ENCODE measurements around the gene ACSM6. TPM values are rescaled to one million over a fixed set of nuclear protein-coding genes. Genes with fewer than 3 reads are reported as not detected.
A peak's percentile ranks its signal among the peaks of the same experiment; 100 is the strongest.
"Not testable (repeated sequence)": the region's sequence is repeated elsewhere in the genome, so short reads cannot be mapped to it uniquely, and the experiment has no call there.

ACSM6 gene
- total RNA-seq, 1 donor from 2014 or later: not detected

DNA sequence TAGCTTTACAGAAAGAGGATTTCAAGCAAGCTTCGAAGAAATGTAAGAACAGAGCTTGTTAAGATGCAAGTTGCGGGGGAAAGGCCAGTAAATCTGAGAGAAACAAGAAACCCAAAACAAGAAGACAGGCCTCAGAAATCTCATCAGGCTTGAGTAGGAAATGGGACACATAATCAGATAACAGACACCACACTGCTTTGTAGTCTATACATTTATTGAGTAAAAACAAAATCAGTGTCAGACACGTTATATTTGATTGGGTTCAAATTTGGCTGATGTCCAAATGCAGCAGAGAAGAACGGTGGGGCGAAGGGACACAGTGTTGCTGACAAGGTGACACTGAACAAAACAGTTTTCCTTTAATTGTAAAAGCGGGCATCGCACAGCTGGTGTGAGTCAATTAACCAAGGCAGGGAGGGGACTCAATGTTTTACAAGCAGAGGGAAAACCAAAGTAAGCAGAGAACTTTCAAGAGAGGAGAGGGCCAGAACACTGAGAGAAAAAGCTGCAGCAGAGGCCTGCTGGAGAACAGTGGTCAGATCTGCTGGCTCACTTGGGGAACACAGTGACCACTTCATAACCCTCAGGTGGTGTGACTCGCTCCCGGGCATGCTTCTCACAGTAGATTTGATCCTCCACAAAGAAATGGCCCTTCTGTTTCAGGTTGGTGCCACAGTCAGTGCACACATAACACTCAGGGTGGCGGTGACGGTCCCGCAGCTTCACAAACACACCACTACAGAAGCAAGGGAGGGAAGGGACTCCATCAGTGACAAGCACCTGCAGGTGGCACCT, 43.5 kb downstream of the ACSM6 start:
- TF ChIP-seq CTCF (IDR thresholded peaks at IDR 0.05; ENCODE audit: unreplicated experiment): no peak
- Mint-ChIP-seq H3K27ac (peak overlapping the region; percentile 34), H3K27me3 (ENCODE audit: low read depth) (no peaks in the 10 kb centered on the region), H3K36me3 (peaks cover 35% of the 10 kb centered on the region), H3K4me1 (no peaks in the 10 kb centered on the region), H3K9me3 (no peaks in the 10 kb centered on the region), H3K4me3 (no peak overlapping the region)
- no peak for DNase-seq (ENCODE audit: low spot score in 2 of 2, unreplicated experiment in 2 of 2)

- H3K36me3 Mint-ChIP-seq: peaks cover 31% of the 10 kb centered on the region
- H3K27me3 Mint-ChIP-seq (ENCODE audit: low read depth); H3K4me3 Mint-ChIP-seq; H3K9me3 Mint-ChIP-seq; H3K27ac Mint-ChIP-seq; H3K4me1 Mint-ChIP-seq; DNase-seq (ENCODE audit: low spot score in 2 of 2, unreplicated experiment in 2 of 2): not testable (repeated sequence)
These were observed 46.1 kb downstream of the ACSM6 start for GRCh38 chr10:95240096-95240495.

- Mint-ChIP-seq H3K27me3 (ENCODE audit: low read depth) (no peaks in the 10 kb centered on the region), H3K4me3 (no peak overlapping the region), H3K4me1 (no peaks in the 10 kb centered on the region), H3K27ac (no peak overlapping the region), H3K36me3 (peaks cover 31% of the 10 kb centered on the region), H3K9me3 (no peaks in the 10 kb centered on the region)
- no peak for TF ChIP-seq CTCF (IDR thresholded peaks at IDR 0.05; ENCODE audit: unreplicated experiment)
- no peak for DNase-seq (ENCODE audit: low spot score in 2 of 2, unreplicated experiment in 2 of 2)
These were observed 46.8 kb downstream of the ACSM6 start for GRCh38 chr10:95240811-95241210.

DNA sequence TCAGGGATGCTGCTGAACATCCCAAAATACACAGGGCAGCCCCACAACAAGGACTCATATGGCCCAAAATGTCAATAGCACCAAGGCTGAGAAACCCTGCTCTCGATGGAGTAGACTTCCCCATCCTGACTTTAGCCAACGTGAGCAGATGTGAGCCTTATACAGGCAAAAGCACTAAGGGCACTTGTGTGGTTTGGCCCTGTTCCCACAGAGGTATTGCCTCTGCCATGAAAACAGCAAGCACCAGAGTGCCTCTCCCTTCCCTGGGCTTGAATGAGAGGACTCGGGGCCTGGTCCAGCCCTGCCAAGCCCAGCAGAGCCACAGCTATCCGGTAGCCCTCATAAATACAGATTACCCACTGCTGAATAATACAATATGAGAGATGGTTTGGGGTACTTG, 47.5 kb downstream of the ACSM6 start:
- Mint-ChIP-seq H3K4me3 (no peak overlapping the region), H3K36me3 (peaks cover 31% of the 10 kb centered on the region), H3K27ac (no peak overlapping the region), H3K4me1 (peaks cover under 1% of the 10 kb centered on the region), H3K9me3 (no peaks in the 10 kb centered on the region), H3K27me3 (ENCODE audit: low read depth) (no peaks in the 10 kb centered on the region)
- DNase-seq (ENCODE audit: low spot score in 2 of 2, unreplicated experiment in 2 of 2): no peak
- TF ChIP-seq CTCF (IDR thresholded peaks at IDR 0.05; ENCODE audit: unreplicated experiment): no peak

GRCh38 chr10:95242581-95243317, 48.7 kb downstream of the ACSM6 start:
- DNase-seq (ENCODE audit: low spot score in 2 of 2, unreplicated experiment in 2 of 2): no peak
- Mint-ChIP-seq H3K4me1 (peaks cover 12% of the 10 kb centered on the region), H3K36me3 (peaks cover 28% of the 10 kb centered on the region), H3K27ac (no peak overlapping the region), H3K27me3 (ENCODE audit: low read depth) (no peaks in the 10 kb centered on the region), H3K4me3 (no peak overlapping the region), H3K9me3 (no peaks in the 10 kb centered on the region)
- peak; percentile 29 for TF ChIP-seq CTCF (IDR thresholded peaks at IDR 0.05; ENCODE audit: unreplicated experiment)

DNA sequence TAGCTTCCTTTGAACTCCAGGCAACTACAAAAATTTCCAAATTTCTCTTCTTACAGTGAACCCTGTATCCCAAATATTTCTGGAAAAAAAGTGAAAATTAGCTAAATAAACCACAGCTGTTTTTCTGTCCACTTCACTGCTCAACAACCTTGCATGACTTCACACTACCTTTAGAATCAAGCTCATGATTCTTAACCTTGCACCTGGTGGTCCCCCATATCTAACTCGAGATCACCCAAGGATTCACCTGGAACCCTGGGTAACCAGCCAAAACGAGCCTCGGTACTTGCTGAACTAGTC, 49.2 kb downstream of the ACSM6 start:
- peaks cover 24% of the 10 kb centered on the region for H3K36me3 Mint-ChIP-seq
- DNase-seq (ENCODE audit: low spot score in 2 of 2, unreplicated experiment in 2 of 2): no peak
- TF ChIP-seq CTCF (IDR thresholded peaks at IDR 0.05; ENCODE audit: unreplicated experiment): no peak
- no peaks in the 10 kb centered on the region for H3K27me3 Mint-ChIP-seq (ENCODE audit: low read depth)
- H3K27ac Mint-ChIP-seq: no peak overlapping the region
- H3K4me1 Mint-ChIP-seq: peaks cover 17% of the 10 kb centered on the region
- no peak overlapping the region for H3K4me3 Mint-ChIP-seq
- H3K9me3 Mint-ChIP-seq: no peaks in the 10 kb centered on the region

All from mesothelial cell of epicardium (in vitro differentiated cells).